Tracheal epithelial cell (primary cell): ENCODE results near the gene ELSPBP1. TPM values are rescaled to one million over a fixed set of nuclear protein-coding genes. Genes with fewer than 3 reads are reported as not detected.

Experiments
- total RNA-seq: library from RNA; depleted of rRNA; stranded (reverse); fragments of >200 nt; gene quantifications from 2 replicates; pipeline ENCODE4 v1.2.1, GENCODE V29; 2014

ELSPBP1 gene
- not detected in 2 replicates for total RNA-seq

GRCh38 chr19:47994209-47994802, at the start of gene ELSPBP1:
Gene ELSPBP1, plus strand, starts transcription at chr19:47994632. Its CDS starts 14,036 bp downstream, at chr19:48008668.

GRCh38 chr19:47992070-47992469, 2.4 kb upstream of the ELSPBP1 start, which contains the start of gene BSPH1:
Gene BSPH1, minus strand, starts transcription at chr19:47992170. Its CDS starts 89 bp downstream, at chr19:47992081.

GRCh38 chr19:48043675-48044258, 49.3 kb downstream of the ELSPBP1 start, which contains the start of gene CABP5:
Gene CABP5, minus strand, starts transcription at chr19:48044079. Its CDS starts 157 bp downstream, at chr19:48043922.

Other genes with a start within 250 kb of the ELSPBP1 start
- gene NOP53, start 249.1 kb upstream of the ELSPBP1 start, total RNA-seq: 76.1 and 115 TPM in 2 replicates
- gene SELENOW, start 215.9 kb upstream of the ELSPBP1 start, total RNA-seq: 209 and 217 TPM in 2 replicates
- gene TPRX1, start 190.1 kb upstream of the ELSPBP1 start, total RNA-seq: not detected in 2 replicates
- not detected in 2 replicates for gene CRX, start 172.7 kb upstream of the ELSPBP1 start, total RNA-seq
- gene TPRX2, start 135.4 kb upstream of the ELSPBP1 start, total RNA-seq: not detected in 2 replicates
- gene SULT2A1, start 108.3 kb upstream of the ELSPBP1 start, total RNA-seq: not detected in 2 replicates
- gene BSPH1, start 2.5 kb upstream of the ELSPBP1 start, total RNA-seq: not detected in 2 replicates
- not detected in 2 replicates for gene CABP5, start 49.4 kb downstream of the ELSPBP1 start, total RNA-seq
- 1.5 and 9.6 TPM in 2 replicates for gene PLA2G4C, start 116.2 kb downstream of the ELSPBP1 start, total RNA-seq
- gene LIG1, start 175.7 kb downstream of the ELSPBP1 start, total RNA-seq: 4.7 and 9.4 TPM in 2 replicates
- 1.7 and 3.1 TPM in 2 replicates for gene ZSWIM9, start 176.0 kb downstream of the ELSPBP1 start, total RNA-seq